GM19099 (cell line): ENCODE results near the gene DDAH2.

Experiments used
- POLR2A ChIP-seq: IDR thresholded peaks from 3 replicates; pipeline ENCODE4 v1.6.1; 2011; ENCODE audit warnings: low read depth; ENCODE audit not compliant: insufficient read length; ENCODE audit errors: extremely low read depth

DDAH2 gene

GRCh38 chr6:31700740-31701401, 28.2 kb downstream of the DDAH2 start:
- TF ChIP-seq POLR2A: no peak

GRCh38 chr6:31697555-31697954, 31.5 kb downstream of the DDAH2 start:
- TF ChIP-seq POLR2A: no peak

GRCh38 chr6:31693535-31693934, 35.6 kb downstream of the DDAH2 start:
- no peak for TF ChIP-seq POLR2A

GRCh38 chr6:31692886-31693285, 36.2 kb downstream of the DDAH2 start:
- TF ChIP-seq POLR2A: no peak

GRCh38 chr6:31692353-31692752, 36.7 kb downstream of the DDAH2 start:
- no peak for TF ChIP-seq POLR2A

GRCh38 chr6:31691564-31692108, 37.5 kb downstream of the DDAH2 start:
- no peak for TF ChIP-seq POLR2A

- TF ChIP-seq POLR2A: no peak
These were observed 38.0 kb downstream of the DDAH2 start for GRCh38 chr6:31691078-31691463.

- no peak for TF ChIP-seq POLR2A
These were observed 38.6 kb downstream of the DDAH2 start for GRCh38 chr6:31690231-31691077.

GRCh38 chr6:31689249-31690110, 39.6 kb downstream of the DDAH2 start:
- TF ChIP-seq POLR2A: no peak

GRCh38 chr6:31687860-31688693, 41.0 kb downstream of the DDAH2 start:
- TF ChIP-seq POLR2A: no peak

- TF ChIP-seq POLR2A: no peak
These were observed 41.8 kb downstream of the DDAH2 start for GRCh38 chr6:31687321-31687720.

- no peak for TF ChIP-seq POLR2A
These were observed 42.6 kb downstream of the DDAH2 start for GRCh38 chr6:31686483-31686882.

GRCh38 chr6:31683591-31683990, 45.5 kb downstream of the DDAH2 start:
- TF ChIP-seq POLR2A: no peak

- no peak for TF ChIP-seq POLR2A
These were observed 47.9 kb downstream of the DDAH2 start for GRCh38 chr6:31681135-31681671.

GRCh38 chr6:31680226-31681134, 48.6 kb downstream of the DDAH2 start, which contains the start of gene LY6G5C:
LY6G5C (minus strand) TSS chr6:31681067; CDS start chr6:31680373, 694 bp downstream.
- TF ChIP-seq POLR2A: peak; percentile 6
